Mononuclear cell (primary cell): ENCODE data around the gene TNFRSF18. TPM values are rescaled to one million over a fixed set of nuclear protein-coding genes. Genes with fewer than 3 reads are reported as not detected.

Experiments
- H3K27me3 ChIP-seq: 2 replicates; pipeline ENCODE4 v1.6.0; 2011; ENCODE audit warnings: low read length, control low read depth; ENCODE audit not compliant: insufficient read depth
- H3K4me1 ChIP-seq: 2 replicates; pipeline ENCODE4 v1.5.1; 2011; ENCODE audit warnings: mild to moderate bottlenecking, low read length, control low read depth; ENCODE audit not compliant: insufficient read depth
- H3K4me3 ChIP-seq: 2 replicates; pipeline ENCODE4 v1.5.1; 2011; ENCODE audit warnings: mild to moderate bottlenecking, low read length, moderate library complexity
- H3K9me3 ChIP-seq: 2 replicates; pipeline ENCODE4 v1.5.1; 2011; ENCODE audit warnings: low read depth, mild to moderate bottlenecking, control low read depth, low read length
- total RNA-seq: library from RNA; depleted of rRNA; stranded (reverse); fragments of >200 nt; gene quantifications from one replicate; pipeline ENCODE4 v1.2.3, GENCODE V29; 2012

TNFRSF18 gene
- total RNA-seq, 1 donor: 1.2 TPM

DNA sequence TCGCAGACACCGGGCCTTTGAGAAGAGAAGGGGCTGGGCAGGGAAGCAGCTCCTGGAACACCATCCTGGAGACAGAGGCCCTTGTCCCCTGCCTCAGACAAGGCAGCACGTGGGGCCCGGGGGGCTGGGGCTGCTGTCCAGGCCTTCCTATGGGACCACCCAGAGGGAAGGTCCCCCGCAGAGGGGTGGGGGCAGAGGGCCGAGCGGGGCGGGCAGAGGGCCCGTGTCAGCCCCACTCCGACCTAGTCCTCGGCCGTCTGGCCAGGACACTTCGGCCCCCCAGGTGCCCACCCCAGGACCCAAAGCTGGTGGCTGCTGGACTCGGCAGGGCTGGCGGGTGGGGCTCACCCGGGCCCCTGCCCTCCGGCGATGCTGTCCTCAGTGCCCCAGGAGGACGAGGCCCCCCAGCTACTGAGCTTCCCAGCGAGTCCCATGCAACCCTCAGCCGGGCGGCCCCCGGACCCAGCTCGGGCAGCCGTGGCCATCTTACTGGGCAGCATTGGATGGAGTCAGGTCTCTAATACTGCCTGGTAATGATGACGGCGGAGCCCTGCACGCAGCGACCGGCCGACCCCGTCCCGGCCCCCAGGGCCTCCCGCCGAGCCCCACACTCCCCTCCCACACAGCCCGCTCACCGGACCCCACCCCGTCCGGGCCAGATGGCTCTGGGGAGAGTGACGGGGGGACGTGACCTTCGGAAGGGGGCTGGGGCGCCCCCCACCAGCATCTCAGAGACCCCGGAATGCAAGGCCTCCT is 39.6 kb downstream of the TNFRSF18 start:
- H3K4me1 ChIP-seq: peaks cover 19% of the 10 kb centered on the region
- no peak overlapping the region for H3K4me3 ChIP-seq
- no peaks in the 10 kb centered on the region for H3K27me3 ChIP-seq
- no peaks in the 10 kb centered on the region for H3K9me3 ChIP-seq

- H3K27me3 ChIP-seq: no peaks in the 10 kb centered on the region
- H3K4me1 ChIP-seq: peaks cover 10% of the 10 kb centered on the region
These were observed 40.4 kb downstream of the TNFRSF18 start for GRCh38 chr1:1165900-1166421.

DNA sequence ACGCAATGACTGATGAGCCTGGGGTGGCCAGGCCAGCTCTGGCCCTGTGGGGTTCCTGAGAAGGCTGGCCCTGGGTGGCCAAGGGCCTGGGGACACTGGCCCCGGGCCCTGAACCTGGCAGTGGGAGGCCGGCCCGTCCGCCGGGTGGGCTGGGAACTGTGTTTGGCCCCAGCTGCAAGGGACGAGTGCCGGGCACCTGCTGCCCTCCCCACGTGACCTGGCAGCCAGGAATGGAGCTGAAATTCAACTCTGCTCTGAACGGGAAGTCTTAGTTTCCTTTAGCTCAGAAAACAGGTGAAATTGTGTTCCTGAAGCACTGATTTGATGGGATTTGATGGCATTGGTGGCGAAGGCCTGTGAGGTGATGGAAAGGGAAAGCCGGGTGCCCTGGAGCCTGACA is 40.9 kb downstream of the TNFRSF18 start:
- Histone ChIP-seq H3K27me3 (no peaks in the 10 kb centered on the region), H3K4me1 (peaks cover 5% of the 10 kb centered on the region), H3K9me3 (no peaks in the 10 kb centered on the region), H3K4me3 (no peak overlapping the region)

More at GRCh38 chr1:1165900-1166421, 40.4 kb downstream of the TNFRSF18 start:
- Histone ChIP-seq H3K4me3 (no peak overlapping the region), H3K9me3 (no peaks in the 10 kb centered on the region)

GRCh38 chr1:1164701-1165451 is 41.5 kb downstream of the TNFRSF18 start:
- Histone ChIP-seq H3K4me1 (peaks cover 2% of the 10 kb centered on the region), H3K27me3 (no peaks in the 10 kb centered on the region), H3K4me3 (no peak overlapping the region), H3K9me3 (no peaks in the 10 kb centered on the region)

- peaks cover under 1% of the 10 kb centered on the region for H3K4me1 ChIP-seq
- H3K9me3 ChIP-seq: no peaks in the 10 kb centered on the region
- no peak overlapping the region for H3K4me3 ChIP-seq
- H3K27me3 ChIP-seq: no peaks in the 10 kb centered on the region
These were observed 42.1 kb downstream of the TNFRSF18 start for GRCh38 chr1:1164361-1164700.

GRCh38 chr1:1163538-1164070 is 42.8 kb downstream of the TNFRSF18 start:
- no peak overlapping the region for H3K4me3 ChIP-seq
- H3K4me1 ChIP-seq: peaks cover 8% of the 10 kb centered on the region
- H3K27me3 ChIP-seq: no peaks in the 10 kb centered on the region
- no peaks in the 10 kb centered on the region for H3K9me3 ChIP-seq

GRCh38 chr1:1162597-1163537 is 43.5 kb downstream of the TNFRSF18 start:
- Histone ChIP-seq H3K9me3 (no peaks in the 10 kb centered on the region), H3K4me3 (no peak overlapping the region), H3K27me3 (no peaks in the 10 kb centered on the region), H3K4me1 (peaks cover 15% of the 10 kb centered on the region)

- Histone ChIP-seq H3K4me3 (no peak overlapping the region), H3K4me1 (peaks cover 15% of the 10 kb centered on the region), H3K27me3 (no peaks in the 10 kb centered on the region), H3K9me3 (no peaks in the 10 kb centered on the region)
These were observed 44.7 kb downstream of the TNFRSF18 start for GRCh38 chr1:1161683-1162079.

GRCh38 chr1:1161078-1161682 is 45.2 kb downstream of the TNFRSF18 start:
- Histone ChIP-seq H3K4me3 (no peak overlapping the region), H3K27me3 (no peaks in the 10 kb centered on the region), H3K4me1 (peaks cover 15% of the 10 kb centered on the region), H3K9me3 (no peaks in the 10 kb centered on the region)

DNA sequence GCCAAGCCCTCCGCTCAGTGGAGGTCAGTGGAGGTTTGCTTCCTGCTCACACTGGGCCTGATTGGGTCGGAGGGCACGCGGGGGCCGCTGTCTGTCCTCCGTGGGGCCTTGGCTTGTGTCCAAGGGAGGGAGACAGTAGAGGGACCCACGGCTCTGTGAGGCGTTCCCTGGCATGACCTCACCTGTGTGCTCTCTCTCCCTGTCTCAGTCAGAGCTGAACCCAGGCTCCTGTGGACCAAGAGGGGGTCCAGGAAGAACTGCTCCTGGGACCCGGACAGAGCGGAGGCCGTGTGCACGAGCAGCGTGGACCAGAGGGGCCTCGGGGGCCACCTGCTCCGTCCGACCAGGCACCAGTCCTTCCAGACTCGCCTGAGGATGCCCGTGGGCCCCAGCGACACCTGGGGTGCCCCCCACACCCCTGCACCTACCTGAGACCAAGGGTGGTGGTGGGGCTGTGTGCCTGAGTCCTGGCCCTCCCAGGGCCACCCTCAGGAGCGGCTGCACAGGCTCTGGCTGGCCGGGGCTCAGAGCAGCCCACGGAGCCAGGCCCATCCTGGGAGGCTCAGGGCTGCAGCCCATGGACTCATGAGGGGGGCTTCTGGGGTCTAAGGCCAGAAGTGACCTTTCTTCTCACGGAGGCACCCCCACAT is 46.0 kb downstream of the TNFRSF18 start:
- no peak overlapping the region for H3K4me3 ChIP-seq
- peaks cover 15% of the 10 kb centered on the region for H3K4me1 ChIP-seq
- H3K9me3 ChIP-seq: no peaks in the 10 kb centered on the region
- no peaks in the 10 kb centered on the region for H3K27me3 ChIP-seq

DNA sequence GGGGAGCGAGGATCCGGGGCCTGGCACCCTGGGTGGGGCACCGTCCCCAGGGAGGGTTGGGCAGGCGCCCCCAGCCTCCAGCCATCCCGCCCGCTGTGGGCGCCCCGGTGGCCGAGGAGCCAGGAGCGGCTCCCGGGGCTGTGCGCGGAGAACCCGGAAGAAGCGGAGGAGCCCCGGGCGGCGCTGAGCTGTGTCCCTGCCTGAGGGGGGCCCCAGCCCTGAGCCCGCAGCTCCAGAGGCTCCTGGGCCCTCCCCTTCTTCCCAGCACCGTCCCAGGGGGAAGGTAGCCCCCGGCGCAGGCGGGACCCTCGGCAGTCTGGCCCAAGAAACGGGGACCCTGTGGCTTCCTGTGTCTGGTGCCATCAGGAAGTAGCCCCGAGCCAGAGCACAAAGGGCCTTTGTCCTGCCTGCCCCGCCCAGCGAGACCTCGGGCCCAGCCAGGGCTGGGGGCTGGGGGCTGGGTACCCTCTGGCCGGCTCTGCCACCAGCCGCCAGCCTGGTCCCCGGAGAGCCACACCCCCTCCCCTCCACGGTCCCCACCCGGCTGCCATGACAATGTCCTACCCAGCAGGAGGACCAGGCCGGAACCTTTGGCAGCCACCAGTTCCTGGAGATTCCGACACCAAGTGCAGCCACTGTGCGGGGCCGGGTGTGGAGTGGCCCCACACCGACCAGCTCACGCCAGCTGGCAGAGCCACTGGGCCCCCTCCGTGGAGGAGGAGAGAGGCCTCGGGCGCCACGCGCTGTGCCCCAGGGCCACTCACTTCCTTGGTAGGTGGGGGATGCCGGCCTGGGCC is 48.3 kb downstream of the TNFRSF18 start:
- Histone ChIP-seq H3K4me1 (peaks cover 15% of the 10 kb centered on the region), H3K27me3 (no peaks in the 10 kb centered on the region), H3K4me3 (peak overlapping the region; percentile 61), H3K9me3 (no peaks in the 10 kb centered on the region)

DNA sequence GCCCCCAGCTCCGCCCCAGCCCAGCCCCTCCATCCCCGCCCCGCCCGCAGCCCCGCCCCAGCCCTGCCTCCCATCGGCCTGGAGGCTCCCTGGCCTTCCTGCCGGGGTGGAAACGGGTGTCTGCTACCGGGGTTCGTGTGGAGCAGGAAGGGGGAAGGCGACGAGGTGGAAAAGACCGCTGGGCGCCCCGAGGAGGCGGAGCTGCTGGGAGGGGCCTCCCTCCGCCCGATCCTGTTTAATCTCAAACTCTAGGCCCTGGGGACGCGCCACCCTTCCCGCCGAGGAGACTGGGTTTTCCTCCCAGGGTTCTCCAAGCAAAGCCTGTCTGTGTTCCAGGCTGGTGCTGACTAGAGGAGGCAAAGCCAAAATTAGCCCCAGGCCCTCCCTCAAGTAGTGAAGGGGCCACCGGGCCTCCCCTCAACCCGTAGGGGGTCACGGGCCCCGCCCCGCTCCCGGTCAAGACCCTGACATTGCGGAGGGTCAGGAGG is 48.9 kb downstream of the TNFRSF18 start:
- H3K27me3 ChIP-seq: no peaks in the 10 kb centered on the region
- H3K9me3 ChIP-seq: no peaks in the 10 kb centered on the region
- H3K4me1 ChIP-seq: peaks cover 15% of the 10 kb centered on the region
- H3K4me3 ChIP-seq: peak overlapping the region; percentile 61

GRCh38 chr1:1157033-1157365 is 49.4 kb downstream of the TNFRSF18 start:
- no peak overlapping the region for H3K4me3 ChIP-seq
- H3K27me3 ChIP-seq: no peaks in the 10 kb centered on the region
- H3K4me1 ChIP-seq: peaks cover 15% of the 10 kb centered on the region
- H3K9me3 ChIP-seq: no peaks in the 10 kb centered on the region
